HG02623 (cell line): Measurements from ENCODE around the gene MAPK8IP2.
"Not testable (repeated sequence)": the region's sequence is repeated elsewhere in the genome, so short reads cannot be mapped to it uniquely, and the experiment has no call there.

Source experiments
- ATAC-seq: cut with Tn5 transposase; IDR thresholded peaks from one replicate; pipeline ENCODE4 v1.9.1; 2021; ENCODE audit warnings: moderate library complexity; ENCODE audit not compliant: unreplicated experiment

The MAPK8IP2 gene

GRCh38 chr22:50599816-50600455 lies 657 bp upstream of the MAPK8IP2 start:
- no peak for ATAC-seq

DNA sequence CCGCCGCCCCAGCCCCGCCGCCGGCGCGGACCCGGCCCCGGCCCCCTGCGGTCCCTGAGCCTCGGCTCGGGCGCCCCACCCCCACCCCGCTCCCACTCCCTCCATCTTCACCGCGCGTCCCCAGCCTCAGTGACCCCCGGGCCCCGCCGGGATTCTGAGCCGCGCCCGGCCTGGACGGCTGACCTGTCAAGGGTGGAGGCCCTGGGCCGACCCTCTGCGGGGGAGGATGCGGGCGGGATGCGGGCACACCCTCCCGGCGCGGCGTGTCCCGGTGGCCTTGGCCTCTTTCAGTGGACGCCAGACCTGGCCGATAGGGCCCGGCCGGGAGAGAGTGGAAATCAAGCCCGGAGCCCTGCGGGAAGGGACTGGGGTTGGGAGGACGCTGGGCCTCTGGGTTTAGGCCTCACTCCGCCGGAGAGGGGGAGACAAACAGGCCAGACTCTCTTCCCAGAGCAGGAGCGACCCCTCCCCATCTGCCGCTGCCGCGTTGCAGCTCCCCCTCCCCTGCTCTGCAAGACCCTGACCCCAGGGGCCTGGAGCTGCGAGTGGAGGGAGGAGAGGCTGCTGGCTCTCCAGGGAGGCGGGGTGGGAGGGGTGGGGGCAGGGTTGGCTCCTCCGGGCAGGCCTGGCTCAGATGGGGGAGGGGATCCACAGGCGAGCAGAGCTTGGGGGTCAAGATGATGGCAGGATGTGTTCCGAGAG lies 525 bp downstream of the MAPK8IP2 start:
- no peak for ATAC-seq

DNA sequence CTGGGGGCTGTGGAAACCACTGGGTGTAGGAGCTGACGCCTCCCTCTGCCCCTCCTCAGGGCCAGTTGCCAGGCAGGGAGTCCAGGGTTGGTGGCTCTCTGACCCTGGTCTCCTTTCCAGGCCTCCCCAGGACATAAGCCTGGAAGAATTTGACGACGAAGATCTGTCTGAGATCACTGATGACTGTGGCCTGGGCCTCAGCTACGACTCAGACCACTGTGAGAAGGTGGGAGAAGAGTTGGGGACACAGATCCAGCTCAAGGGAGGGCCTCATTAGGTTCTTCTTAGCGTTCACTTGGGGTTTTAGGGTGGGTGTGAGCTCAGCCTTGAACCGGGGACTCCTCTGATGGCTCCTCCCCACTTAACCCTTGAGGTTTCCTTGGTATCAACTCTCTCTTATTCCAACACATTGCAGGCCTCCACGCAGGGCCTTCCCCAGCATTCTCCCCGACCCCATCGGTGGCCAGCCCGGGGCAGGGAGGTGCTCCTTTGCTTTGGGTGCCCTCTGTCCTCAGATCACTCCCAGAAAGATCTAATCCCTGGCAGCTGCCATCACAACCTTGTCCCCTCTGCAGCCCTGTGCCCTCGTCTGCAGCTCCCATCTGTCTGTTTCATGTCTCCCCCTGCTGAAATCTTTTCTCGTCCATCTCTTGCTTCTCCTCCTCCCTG lies 1.2 kb downstream of the MAPK8IP2 start:
- ATAC-seq = no peak

- no peak for ATAC-seq
These were observed 1.7 kb downstream of the MAPK8IP2 start for GRCh38 chr22:50602338-50602700.

DNA sequence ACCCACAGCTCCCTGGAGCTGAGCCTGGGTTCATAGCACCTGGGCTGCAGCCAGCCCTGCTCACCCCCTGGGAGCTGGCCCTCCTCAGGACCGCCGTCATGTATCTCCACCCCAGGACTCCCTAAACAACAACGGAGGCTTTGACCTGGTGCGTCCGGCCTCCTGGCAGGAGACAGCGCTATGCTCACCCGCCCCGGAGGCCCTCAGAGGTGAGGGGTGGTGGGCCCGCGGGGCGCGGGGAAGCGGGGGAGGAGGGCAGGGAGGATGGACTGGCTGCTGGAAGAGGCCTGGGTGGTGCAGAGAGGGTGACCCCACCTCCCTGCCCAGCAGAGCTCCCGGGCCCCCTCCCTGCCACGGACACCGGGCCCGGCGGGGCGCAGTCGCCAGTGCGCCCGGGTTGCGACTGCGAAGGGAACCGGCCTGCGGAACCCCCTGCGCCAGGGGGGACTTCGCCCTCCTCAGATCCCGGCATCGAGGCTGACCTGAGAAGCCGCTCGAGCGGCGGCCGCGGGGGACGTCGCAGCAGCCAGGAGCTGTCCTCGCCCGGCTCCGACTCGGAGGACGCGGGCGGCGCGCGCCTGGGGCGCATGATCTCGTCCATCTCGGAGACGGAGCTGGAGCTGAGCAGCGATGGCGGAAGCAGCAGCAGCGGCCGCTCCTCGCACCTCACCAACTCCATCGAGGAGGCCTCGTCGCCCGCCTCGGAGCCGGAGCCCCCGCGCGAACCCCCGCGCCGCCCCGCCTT lies 3.1 kb downstream of the MAPK8IP2 start:
- ATAC-seq = no peak

DNA sequence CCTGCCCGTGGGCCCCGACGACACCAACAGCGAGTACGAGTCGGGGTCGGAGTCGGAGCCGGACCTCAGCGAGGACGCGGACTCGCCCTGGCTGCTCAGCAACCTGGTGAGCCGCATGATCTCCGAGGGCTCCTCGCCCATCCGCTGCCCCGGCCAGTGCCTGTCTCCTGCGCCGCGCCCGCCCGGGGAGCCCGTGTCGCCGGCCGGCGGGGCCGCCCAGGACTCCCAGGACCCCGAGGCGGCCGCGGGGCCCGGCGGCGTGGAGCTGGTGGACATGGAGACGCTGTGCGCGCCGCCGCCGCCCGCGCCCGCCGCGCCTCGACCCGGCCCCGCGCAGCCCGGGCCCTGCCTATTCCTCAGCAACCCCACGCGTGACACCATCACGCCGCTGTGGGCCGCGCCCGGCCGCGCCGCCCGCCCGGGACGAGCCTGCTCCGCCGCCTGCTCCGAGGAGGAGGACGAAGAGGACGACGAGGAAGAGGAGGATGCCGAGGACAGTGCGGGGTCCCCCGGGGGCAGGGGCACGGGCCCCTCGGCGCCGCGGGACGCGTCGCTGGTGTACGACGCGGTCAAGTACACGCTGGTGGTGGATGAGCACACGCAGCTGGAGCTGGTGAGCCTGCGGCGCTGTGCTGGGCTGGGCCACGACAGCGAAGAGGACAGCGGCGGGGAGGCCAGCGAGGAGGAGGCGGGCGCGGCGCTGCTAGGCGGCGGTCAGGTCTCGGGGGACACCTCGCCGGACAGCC lies 3.8 kb downstream of the MAPK8IP2 start:
- ATAC-seq = no peak

GRCh38 chr22:50605002-50605612 lies 4.5 kb downstream of the MAPK8IP2 start:
- no peak for ATAC-seq

DNA sequence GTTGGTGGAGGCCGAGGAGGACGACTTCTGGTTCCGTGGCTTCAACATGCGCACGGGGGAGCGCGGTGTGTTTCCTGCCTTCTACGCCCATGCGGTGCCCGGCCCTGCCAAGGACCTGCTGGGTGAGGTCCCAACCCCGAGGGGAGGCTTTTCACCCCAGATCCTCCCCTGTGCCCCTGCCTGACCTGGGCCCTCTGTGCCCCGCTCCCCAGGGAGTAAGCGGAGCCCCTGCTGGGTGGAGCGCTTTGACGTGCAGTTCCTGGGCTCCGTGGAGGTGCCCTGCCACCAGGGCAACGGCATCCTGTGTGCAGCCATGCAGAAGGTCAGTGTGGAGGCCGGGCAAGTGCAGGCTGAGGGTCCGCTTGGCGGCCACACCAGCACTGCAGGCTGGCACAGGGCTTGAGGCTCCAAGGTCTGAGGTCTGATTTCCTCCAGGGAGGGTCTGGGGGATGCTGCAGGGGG lies 5.1 kb downstream of the MAPK8IP2 start:
- ATAC-seq = no peak

DNA sequence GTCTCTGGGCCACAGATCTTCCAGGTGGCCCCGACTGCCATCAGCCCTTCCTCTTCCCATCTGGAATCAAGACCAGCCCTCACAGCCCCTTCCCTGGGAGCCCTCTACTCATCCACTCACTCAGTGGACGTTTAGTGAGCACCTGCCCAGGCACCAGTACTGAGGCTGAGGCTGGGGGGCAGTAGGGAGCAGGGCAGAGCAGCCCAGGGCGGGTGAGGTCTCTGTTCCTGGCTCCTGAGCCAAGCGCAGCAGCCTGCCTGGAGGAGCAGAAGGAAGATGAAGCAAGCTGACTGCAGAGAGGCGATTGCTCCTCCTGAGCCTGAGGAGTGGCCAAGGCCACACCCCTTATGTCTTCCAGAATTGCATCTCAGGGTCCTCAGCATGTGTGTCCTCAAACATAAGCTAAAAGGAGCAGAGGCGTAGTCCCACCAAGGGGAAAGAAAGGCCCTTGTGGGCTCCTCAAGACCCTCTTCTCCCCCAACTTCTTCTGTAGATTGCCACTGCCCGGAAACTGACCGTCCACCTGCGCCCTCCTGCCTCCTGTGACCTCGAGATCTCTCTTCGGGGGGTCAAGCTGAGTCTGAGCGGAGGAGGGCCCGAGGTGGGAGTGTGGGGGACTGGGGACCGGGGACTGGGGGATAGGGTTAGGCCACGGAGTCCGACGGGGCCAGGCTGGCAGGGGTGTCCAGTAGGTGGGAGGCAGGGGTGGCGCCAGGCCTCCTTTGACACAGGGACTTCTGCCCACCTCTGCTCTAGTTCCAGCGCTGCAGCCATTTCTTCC lies 5.8 kb downstream of the MAPK8IP2 start:
- no peak for ATAC-seq

DNA sequence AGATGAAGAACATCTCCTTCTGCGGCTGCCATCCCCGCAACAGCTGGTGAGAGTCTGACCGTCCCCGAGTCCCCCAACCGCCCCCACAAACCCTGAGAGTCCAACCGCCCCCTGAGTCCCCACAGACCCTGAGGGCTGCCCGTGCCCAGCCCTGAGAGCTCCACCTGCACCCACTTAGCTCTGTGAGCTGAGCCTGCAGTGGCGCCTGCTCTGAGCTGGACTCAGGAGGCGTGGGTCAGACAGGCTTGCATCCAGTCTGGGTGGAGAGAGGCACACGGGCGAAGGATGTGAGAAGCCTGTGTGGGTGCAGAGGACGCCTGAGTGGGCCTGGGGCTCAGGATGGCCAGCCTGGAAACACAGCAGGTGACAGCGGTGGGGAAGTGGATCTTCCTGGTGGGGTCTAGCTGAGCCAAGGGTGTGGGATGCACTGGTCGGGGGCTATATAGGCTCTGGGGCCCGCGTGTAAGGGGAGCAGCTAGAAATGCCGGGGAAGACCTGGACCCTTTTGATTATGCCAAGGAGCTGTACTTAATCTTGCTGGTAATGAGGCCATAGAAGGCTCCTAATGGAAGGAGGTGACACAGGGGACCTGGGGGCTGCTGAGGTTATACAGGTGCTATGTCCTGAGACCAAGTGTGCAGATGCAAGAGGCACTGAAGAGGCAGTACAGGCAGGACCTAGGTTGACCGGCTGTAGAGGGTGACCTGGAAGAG lies 6.5 kb downstream of the MAPK8IP2 start:
- ATAC-seq = no peak

- no peak for ATAC-seq
These were observed 7.0 kb downstream of the MAPK8IP2 start for GRCh38 chr22:50607659-50608020.

DNA sequence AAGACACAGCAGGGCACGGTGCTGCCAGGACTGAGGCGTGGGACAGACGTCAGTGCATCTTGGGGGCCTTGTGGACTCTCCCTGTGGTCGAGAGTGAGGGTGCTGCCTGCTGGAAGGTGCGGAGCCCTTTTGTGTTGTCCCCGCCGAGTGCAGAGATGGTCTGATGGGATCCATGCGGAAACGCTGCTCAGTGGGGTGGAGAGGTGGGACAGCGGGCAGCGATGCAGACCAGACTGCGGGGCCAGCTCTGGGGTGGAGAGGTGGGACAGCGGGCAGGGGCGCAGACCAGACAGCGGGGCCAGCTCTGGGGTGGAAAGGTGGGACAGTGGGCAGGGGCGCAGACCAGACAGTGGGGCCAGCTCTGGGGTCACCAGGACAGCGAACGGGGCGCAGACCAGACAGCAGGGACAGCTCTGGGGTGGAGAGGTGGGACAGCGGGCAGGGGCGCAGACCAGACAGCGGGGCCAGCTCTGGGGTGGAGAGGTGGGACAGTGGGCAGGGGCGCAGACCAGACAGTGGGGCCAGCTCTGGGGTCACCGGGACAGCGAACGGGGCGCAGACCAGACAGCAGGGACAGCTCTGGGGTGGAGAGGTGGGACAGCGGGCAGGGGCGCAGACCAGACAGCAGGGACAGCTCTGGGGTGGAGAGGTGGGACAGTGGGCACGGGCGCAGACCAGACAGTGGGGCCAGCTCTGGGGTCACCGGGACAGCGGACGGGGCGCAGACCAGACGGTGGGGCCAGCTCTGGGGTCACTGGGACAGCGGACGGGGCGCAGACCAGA lies 7.7 kb downstream of the MAPK8IP2 start:
- not testable (repeated sequence) for ATAC-seq

- ATAC-seq = no peak
These were observed 8.4 kb downstream of the MAPK8IP2 start for GRCh38 chr22:50608996-50609395.

DNA sequence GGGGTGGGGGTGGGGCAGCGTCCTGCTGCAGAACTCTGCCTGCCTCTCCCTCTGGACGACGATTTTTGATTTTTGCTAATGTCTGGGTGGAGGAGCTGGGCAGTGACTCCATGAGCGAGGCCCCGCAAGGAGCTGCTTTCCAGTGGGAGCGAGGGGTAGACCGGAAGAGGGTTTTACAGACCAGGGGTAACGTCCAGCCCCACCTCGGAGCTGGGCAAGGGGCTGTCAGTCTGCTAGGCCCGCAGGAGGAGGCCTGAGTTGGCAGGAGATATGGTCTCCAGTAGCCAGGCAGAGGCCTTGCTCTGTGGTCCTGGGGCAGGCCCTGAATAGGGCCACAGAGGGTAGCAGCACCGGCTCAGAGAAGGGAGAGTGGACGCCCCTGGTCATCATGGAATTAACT lies 9.0 kb downstream of the MAPK8IP2 start:
- no peak for ATAC-seq

DNA sequence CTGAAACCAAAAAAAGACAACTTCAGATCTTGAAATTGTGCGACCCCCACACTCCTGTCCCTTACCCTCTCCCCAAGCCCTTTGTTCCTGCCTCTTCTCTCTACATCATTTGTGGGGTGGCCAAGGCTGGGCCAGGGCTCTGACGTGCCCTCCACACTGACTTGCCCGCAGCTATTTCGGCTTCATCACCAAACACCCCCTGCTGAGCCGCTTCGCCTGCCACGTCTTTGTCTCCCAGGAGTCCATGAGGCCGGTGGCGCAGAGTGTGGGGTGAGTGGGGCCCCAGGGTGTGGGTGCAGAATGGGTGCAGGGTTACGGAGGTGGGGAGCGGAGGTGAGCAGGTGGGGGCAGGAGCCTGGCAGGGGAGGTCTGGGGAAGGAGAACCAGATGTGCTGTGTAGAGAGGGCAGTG lies 9.5 kb downstream of the MAPK8IP2 start:
- ATAC-seq = no peak

- ATAC-seq = no peak
These were observed 10.0 kb downstream of the MAPK8IP2 start for GRCh38 chr22:50610581-50610980.

GRCh38 chr22:50611341-50612060 lies 10.9 kb downstream of the MAPK8IP2 start:
- no peak for ATAC-seq

GRCh38 chr22:50612168-50612527 lies 11.6 kb downstream of the MAPK8IP2 start:
- ATAC-seq = no peak
